HepG2 (cell line): ENCODE measurements around the gene MGA. TPM values are rescaled to one million over a fixed set of nuclear protein-coding genes. Genes with fewer than 3 reads are reported as not detected.

Source experiments
- ATAC-seq: fragments of 200-7000 bp; cut with Tn5 transposase; 3 replicates; pipeline ENCODE4 v1.9.1; 2020; ENCODE audit warnings: mild to moderate bottlenecking, moderate library complexity
- BruUV-seq: library from RNA; stranded (reverse); fragments of 400-500 nt; replicated peaks from 2 replicates; lab custom pipeline; 2021; lab: Mats Ljungman, UMichigan
- CTCF ChIA-PET: fragments of 300-600 bp; formaldehyde crosslinking; extraction: SDS; loops from one replicate; lab custom pipeline; 2021; ENCODE audit warnings: low total read pairs, inconsistent platforms, low intra/inter-chr PET ratio; lab: Yijun Ruan, JAX
- POLR2A ChIA-PET: fragments of 350-600 bp; sonication (Branson Sonifier 250); formaldehyde crosslinking; loops from one replicate; lab custom pipeline; 2020; ENCODE audit warnings: antibody characterized with exemption, inconsistent platforms; lab: Yijun Ruan, JAX
- DNase-seq: peaks from one replicate; pipeline ENCODE4 v3.0.0-alpha.2; 2015; ENCODE audit warnings: low spot score
- FAIRE-seq: peaks from 3 replicates; lab custom pipeline; 2011; peaks lifted over from hg19 to GRCh38; lab: Jason Lieb, UNC
- H2AFZ ChIP-seq: one replicate; pipeline ENCODE4 v1.6.1; 2011; ENCODE audit warnings: low read length, inconsistent platforms
- H3K27ac ChIP-seq: fragments of 300-600 bp; 3 replicates; pipeline ENCODE4 v1.8.0; 2011; ENCODE audit warnings: mixed run types, mild to moderate bottlenecking, mixed read lengths, low read length, inconsistent platforms; ENCODE audit not compliant: insufficient read depth; ENCODE audit errors: extremely low read length
- H3K27me3 ChIP-seq, 2 experiments: fragments of 200-600 bp in 1 of 2; 2 replicates in 1 of 2; 3 replicates in 1 of 2; pipeline versions ENCODE4 v1.6.0 to v1.8.0; 2011; ENCODE audit warnings: low read length in 2 of 2, mild to moderate bottlenecking in 2 of 2, moderate library complexity in 2 of 2, inconsistent platforms in 1 of 2; ENCODE audit not compliant: insufficient read depth in 2 of 2, control insufficient read depth in 1 of 2
- H3K36me3 ChIP-seq, 2 experiments: fragments of 200-600 bp in 1 of 2; replicated peaks in 1 of 2; 2 replicates in 1 of 2; 3 replicates in 1 of 2; pipeline versions ENCODE4 v1.5.1 to v1.8.0; 2011; ENCODE audit warnings: low read length in 2 of 2, inconsistent platforms in 1 of 2; ENCODE audit not compliant: insufficient read depth in 2 of 2, control insufficient read depth in 1 of 2
- H3K4me1 ChIP-seq: 2 replicates; pipeline ENCODE4 v1.5.1; 2012; ENCODE audit warnings: low read length, inconsistent platforms; ENCODE audit not compliant: insufficient read depth
- H3K4me2 ChIP-seq: 2 replicates; pipeline ENCODE4 v1.6.0; 2011; ENCODE audit warnings: low read depth, low read length, inconsistent platforms
- H3K4me3 ChIP-seq, 3 experiments: fragments of 200-600 bp in 1 of 3; sonication (generic), shearing (Covaris generic) in 1 of 3; replicated peaks in 1 of 3; 2 replicates each; pipeline ENCODE4 v1.5.1; 2011 to 2016; ENCODE audit warnings: low read length in 3 of 3, inconsistent platforms in 2 of 3, low read depth in 2 of 3, mild to moderate bottlenecking in 2 of 3, control low read depth in 1 of 3, mixed read lengths in 1 of 3; ENCODE audit not compliant: insufficient read depth in 1 of 3
- H3K79me2 ChIP-seq: one replicate; pipeline ENCODE4 v1.6.1; 2011; ENCODE audit warnings: low read length, inconsistent platforms; ENCODE audit not compliant: insufficient read depth
- H3K9ac ChIP-seq: 2 replicates; pipeline ENCODE4 v1.6.0; 2011; ENCODE audit warnings: mild to moderate bottlenecking, low read depth, low read length, inconsistent platforms; ENCODE audit not compliant: insufficient read depth
- H3K9me3 ChIP-seq: 2 replicates; pipeline ENCODE4 v1.5.1; 2012; ENCODE audit warnings: mild to moderate bottlenecking, low read length
- H4K20me1 ChIP-seq: 2 replicates; pipeline ENCODE4 v1.6.0; 2011; ENCODE audit warnings: inconsistent platforms, mild to moderate bottlenecking, low read length, moderate library complexity; ENCODE audit not compliant: insufficient read depth
- AHR ChIP-seq: IDR thresholded peaks from 2 replicates; pipeline ENCODE4 v1.6.1; 2018; ENCODE audit warnings: missing genetic modification reagents, missing compliant biosample characterization
- BCL6 ChIP-seq: IDR thresholded peaks from 2 replicates; pipeline ENCODE4 v1.6.1; 2016; ENCODE audit warnings: missing genetic modification reagents, missing compliant biosample characterization
- KLF12 ChIP-seq: sonication (generic); formaldehyde crosslinking; IDR thresholded peaks from 2 replicates; pipeline ENCODE4 v1.4.0; 2020; ENCODE audit warnings: missing genetic modification reagents, borderline replicate concordance
- MYNN ChIP-seq: sonication (generic); formaldehyde crosslinking; IDR thresholded peaks from 2 replicates; pipeline ENCODE4 v1.4.0; 2020; ENCODE audit warnings: mild to moderate bottlenecking, low read depth, missing genetic modification reagents
- PAXIP1 ChIP-seq: sonication (generic); formaldehyde crosslinking; conservative IDR thresholded peaks from 2 replicates; pipeline ENCODE4 v1.4.0; 2020; ENCODE audit warnings: mild to moderate bottlenecking, missing genetic modification reagents, moderate library complexity
- WIZ ChIP-seq: sonication (generic); formaldehyde crosslinking; IDR thresholded peaks from 2 replicates; pipeline ENCODE4 v1.5.1; 2020; ENCODE audit warnings: mild to moderate bottlenecking, missing genetic modification reagents
- ZNF484 ChIP-seq: sonication (generic); formaldehyde crosslinking; IDR thresholded peaks from 2 replicates; pipeline ENCODE4 v1.5.1; 2020; ENCODE audit warnings: mild to moderate bottlenecking, low read depth, missing genetic modification reagents, borderline replicate concordance
- ZNF607 ChIP-seq: sonication (generic); formaldehyde crosslinking; IDR thresholded peaks from 2 replicates; pipeline ENCODE4 v1.5.1; 2020; ENCODE audit warnings: missing genetic modification reagents, mild to moderate bottlenecking, borderline replicate concordance
- ZNF780A ChIP-seq: sonication (generic); formaldehyde crosslinking; IDR thresholded peaks from 2 replicates; pipeline ENCODE4 v1.8.0; 2022; ENCODE audit warnings: mild to moderate bottlenecking, missing genetic modification reagents, moderate library complexity
- ZNF781 ChIP-seq: sonication (generic); formaldehyde crosslinking; IDR thresholded peaks from 2 replicates; pipeline ENCODE4 v1.5.1; 2020; ENCODE audit warnings: borderline replicate concordance, mild to moderate bottlenecking, missing genetic modification reagents; ENCODE audit errors: not compliant biosample characterization
- ZSCAN30 ChIP-seq: sonication (generic); formaldehyde crosslinking; IDR thresholded peaks from 2 replicates; pipeline ENCODE4 v1.5.0; 2020; ENCODE audit warnings: mild to moderate bottlenecking, missing genetic modification reagents
- WGBS: methylation state at CpG from one replicate; pipeline ENCODE4 v1.1.6; 2017; ENCODE audit warnings: low lambda C conversion rate; 5-methylcytosine and 5-hydroxymethylcytosine counted together
- in situ Hi-C: cut with HindIII; loops from 2 replicates; pipeline ENCODE4 v1.10.0; 2017; ENCODE audit warnings: low pct_unique_long_range_greater_than_20kb; ENCODE audit not compliant: extremely low pct_ligation_motif_present
- intact Hi-C: fragments of 100-400 bp; cut with micrococcal nuclease; formaldehyde crosslinking; loops from one replicate; pipeline ENCODE4 v1.10.0; 2022; ENCODE audit not compliant: unreplicated experiment
- polyA plus RNA-seq, 8 experiments: library from polyadenylated mRNA; depleted of rRNA in 3 of 8; stranded (reverse) in 7 of 8; unstranded in 1 of 8; fragments of >200 nt; fragmentation: Illumina TruSeq in 4 of 8; extraction: Trizol in 4 of 8; gene quantifications; 2 replicates each; pipeline versions ENCODE4 v1.2.1 to v1.2.3, GENCODE V29; 2011 to 2016; ENCODE audit warnings: low read depth in 4 of 8, missing spikeins in 1 of 8, mixed read lengths in 1 of 8; ENCODE audit not compliant: insufficient read depth in 1 of 8
- total RNA-seq, 5 experiments: library from RNA; depleted of rRNA; stranded (reverse); fragments of >200 nt; fragmentation: Illumina TruSeq; extraction: Trizol; gene quantifications; 2 replicates each; pipeline ENCODE4 v1.2.3, GENCODE V29; 2016; ENCODE audit warnings: low read depth in 1 of 5
- TF ChIP-seq, protein P1 (sequence below): sonication (generic); formaldehyde crosslinking; IDR thresholded peaks from 2 replicates; pipeline ENCODE4 v1.4.0; 2020; ENCODE audit warnings: mild to moderate bottlenecking, missing genetic modification reagents

Gene MGA
- total and polyA plus RNA-seq, 2 of the 13 experiments (the other 11 are each of a cell fraction or from before 2014, with no cell fraction given) = 5.3 to 59.0 TPM

DNA sequence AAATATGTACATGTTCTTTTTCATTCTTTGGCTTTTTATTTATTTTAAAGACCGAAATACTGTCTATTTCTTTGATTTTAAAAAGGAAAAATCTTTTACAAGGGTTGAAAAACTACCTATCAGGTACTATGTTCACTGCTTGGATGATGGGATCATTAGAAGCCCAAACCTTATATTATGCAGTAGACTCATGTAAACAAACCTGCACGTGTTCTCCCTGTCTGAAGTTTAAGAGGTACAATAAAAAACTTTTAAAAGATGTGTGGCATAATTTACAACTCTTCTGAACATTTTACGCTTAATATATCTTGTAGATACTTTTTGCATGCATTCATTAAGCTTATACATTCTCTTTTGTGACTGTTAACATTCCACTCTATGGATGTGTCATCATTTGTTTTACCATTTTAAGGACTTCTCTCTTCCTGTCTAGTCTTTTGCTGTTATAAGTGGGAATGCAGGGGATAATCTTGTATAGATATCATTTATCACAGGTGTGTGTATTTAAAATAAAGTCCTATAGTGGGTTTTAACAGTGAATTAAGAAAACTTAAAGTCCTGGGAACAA lies 6.2 kb downstream of the MGA start (continued):
- TF ChIP-seq, protein P1, sequence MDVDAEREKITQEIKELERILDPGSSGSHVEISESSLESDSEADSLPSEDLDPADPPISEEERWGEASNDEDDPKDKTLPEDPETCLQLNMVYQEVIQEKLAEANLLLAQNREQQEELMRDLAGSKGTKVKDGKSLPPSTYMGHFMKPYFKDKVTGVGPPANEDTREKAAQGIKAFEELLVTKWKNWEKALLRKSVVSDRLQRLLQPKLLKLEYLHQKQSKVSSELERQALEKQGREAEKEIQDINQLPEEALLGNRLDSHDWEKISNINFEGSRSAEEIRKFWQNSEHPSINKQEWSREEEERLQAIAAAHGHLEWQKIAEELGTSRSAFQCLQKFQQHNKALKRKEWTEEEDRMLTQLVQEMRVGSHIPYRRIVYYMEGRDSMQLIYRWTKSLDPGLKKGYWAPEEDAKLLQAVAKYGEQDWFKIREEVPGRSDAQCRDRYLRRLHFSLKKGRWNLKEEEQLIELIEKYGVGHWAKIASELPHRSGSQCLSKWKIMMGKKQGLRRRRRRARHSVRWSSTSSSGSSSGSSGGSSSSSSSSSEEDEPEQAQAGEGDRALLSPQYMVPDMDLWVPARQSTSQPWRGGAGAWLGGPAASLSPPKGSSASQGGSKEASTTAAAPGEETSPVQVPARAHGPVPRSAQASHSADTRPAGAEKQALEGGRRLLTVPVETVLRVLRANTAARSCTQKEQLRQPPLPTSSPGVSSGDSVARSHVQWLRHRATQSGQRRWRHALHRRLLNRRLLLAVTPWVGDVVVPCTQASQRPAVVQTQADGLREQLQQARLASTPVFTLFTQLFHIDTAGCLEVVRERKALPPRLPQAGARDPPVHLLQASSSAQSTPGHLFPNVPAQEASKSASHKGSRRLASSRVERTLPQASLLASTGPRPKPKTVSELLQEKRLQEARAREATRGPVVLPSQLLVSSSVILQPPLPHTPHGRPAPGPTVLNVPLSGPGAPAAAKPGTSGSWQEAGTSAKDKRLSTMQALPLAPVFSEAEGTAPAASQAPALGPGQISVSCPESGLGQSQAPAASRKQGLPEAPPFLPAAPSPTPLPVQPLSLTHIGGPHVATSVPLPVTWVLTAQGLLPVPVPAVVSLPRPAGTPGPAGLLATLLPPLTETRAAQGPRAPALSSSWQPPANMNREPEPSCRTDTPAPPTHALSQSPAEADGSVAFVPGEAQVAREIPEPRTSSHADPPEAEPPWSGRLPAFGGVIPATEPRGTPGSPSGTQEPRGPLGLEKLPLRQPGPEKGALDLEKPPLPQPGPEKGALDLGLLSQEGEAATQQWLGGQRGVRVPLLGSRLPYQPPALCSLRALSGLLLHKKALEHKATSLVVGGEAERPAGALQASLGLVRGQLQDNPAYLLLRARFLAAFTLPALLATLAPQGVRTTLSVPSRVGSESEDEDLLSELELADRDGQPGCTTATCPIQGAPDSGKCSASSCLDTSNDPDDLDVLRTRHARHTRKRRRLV (CRISPR knock-in tag) = no peak

DNA sequence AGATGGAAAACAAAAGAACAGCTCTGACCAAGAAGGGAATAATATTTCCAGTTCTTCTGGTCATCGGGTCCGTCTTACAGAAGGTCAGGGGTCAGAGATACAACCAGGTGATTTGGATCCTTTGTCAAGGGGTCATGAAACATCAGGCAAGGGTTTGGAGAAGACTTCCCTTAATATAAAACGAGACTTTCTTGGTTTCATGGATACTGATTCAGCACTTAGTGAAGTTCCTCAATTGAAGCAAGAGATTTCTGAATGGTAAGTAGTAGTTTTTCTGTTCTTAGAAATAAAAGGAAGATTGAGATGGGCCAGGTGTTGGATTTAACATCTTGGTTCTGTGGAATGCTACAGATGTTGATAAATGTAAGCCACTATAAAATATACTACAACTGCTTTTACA lies 9.5 kb downstream of the MGA start:
- 97% methylated on average over 3 of the region's 3 CpGs for WGBS
- in situ Hi-C loops (no loop called here), intact Hi-C loops (no loop called here)
- Histone ChIP-seq H3K79me2 (peaks cover 89% of the 10 kb centered on the region), H3K9ac (no peak overlapping the region), H3K27me3 (no peaks in the 10 kb centered on the region), H3K4me1 (peaks cover 24% of the 10 kb centered on the region), H3K36me3 (peaks cover 0 to 2% of the 10 kb centered on the region in 2 experiments; a peak in 4 of 5 replicates), H3K4me2 (no peak overlapping the region), H2AFZ (no peak overlapping the region), H3K27ac (no peak overlapping the region), H3K9me3 (no peaks in the 10 kb centered on the region), H3K4me3 (no peak overlapping the region), H4K20me1 (0 out of 2 replicates have a peak, but pooled peaks cover 21% of the 10 kb centered on the region)
- ATAC-seq (no peak), FAIRE-seq (no peak), DNase-seq (no peak)
- TF ChIP-seq PAXIP1 (CRISPR knock-in tag) = no peak
- TF ChIP-seq ZNF484 (CRISPR knock-in tag) = no peak
- TF ChIP-seq ZNF607 (CRISPR knock-in tag) = no peak
- TF ChIP-seq ZNF781 (CRISPR knock-in tag) = no peak
- TF ChIP-seq WIZ (CRISPR knock-in tag) = no peak
- TF ChIP-seq BCL6 (CRISPR knock-in tag) = no peak
- no peak for TF ChIP-seq AHR (CRISPR knock-in tag)
- no peak for TF ChIP-seq ZSCAN30 (CRISPR knock-in tag)
- TF ChIP-seq MYNN (CRISPR knock-in tag) = no peak
- no peak for TF ChIP-seq KLF12
- no peak for TF ChIP-seq ZNF780A (CRISPR knock-in tag)
- ChIA-PET POLR2A (no interaction called here), CTCF (no interaction called here)
- BruUV-seq = no TSS peak
